HTERT RPE-1 (cell line): ENCODE results near the gene PRDM16.

ENCODE experiments used
- in situ Hi-C: fragments of 300-500 bp; cut with MboI; formaldehyde crosslinking; loops from 4 replicates; pipeline ENCODE4 v1.14.3; 2020; ENCODE audit warnings: low sequenced_read_pairs

PRDM16 gene

DNA sequence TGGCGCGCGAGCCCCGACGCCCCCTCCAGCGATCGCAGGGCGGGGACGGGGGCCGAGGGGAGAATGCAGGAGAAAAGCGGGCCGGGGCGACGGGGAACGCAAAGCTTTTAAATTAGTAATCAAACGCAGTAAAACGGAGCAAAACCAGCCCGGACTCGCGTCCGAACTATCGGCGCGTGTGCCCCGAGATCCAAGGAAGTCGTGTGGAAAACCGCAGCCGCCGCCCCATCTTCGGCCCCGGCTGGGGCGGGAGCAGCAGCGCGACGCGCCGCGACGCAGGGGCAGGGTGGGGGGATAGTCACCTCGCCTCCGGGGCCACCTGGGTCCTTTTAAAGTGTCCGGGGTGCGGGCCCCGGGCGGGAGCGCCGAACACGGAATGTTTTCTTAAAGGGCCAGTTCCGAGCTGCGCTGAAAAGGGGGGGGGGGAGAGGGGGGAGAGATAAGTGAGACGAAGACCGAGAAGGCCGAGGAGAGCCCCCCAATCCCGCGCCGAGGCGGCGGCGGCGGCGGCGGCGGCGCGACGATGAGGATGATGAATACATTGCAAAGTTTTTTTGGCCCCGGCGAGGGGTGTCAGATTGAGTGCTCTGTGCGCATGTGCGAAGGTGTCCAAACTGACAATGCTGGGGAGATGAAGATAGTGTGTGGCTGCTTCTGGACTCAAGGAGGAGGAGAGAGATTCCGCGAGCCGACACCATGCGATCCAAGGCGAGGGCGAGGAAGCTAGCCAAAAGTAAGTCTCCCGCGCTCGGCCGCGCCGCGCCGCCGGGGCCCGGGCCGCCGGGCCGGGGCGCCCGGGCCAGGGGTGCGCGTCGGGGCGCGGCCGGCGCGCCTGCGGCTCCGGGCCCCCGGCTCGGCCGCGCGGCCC lies at the start of gene PRDM16:
Gene PRDM16 (plus strand): TSS at position 640 of the 868 bp plus-strand sequence. CDS start 57 bp downstream, at position 697.
- in situ Hi-C loops, result no loop called here

DNA sequence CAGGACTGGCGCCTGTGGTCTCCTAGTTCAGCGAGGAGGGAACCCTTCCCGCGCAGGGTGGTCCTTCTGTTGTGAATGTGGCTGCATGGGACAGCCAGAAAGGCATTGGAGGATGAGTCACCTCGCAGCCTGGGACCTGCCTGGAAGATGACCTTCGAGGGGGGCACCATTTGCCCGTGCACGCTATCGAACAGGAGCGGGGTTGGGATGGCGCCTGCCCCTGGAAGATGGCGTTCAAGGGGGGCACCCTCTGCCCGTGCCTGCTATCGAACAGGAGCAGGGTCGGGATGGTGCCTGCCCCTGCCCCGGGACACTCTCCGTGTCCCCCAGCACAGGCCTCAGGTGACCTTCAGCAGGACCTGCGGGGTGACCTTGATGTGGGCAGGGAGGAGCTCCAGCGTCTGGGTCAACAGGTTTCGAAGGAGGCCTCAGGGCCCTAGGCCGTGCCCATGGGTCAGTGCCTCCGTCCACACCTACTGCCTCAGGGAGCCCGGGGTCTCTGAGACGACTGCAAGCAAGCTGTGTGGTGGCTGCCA lies 49.4 kb upstream of the PRDM16 start:
- in situ Hi-C loops, result no loop called here

DNA sequence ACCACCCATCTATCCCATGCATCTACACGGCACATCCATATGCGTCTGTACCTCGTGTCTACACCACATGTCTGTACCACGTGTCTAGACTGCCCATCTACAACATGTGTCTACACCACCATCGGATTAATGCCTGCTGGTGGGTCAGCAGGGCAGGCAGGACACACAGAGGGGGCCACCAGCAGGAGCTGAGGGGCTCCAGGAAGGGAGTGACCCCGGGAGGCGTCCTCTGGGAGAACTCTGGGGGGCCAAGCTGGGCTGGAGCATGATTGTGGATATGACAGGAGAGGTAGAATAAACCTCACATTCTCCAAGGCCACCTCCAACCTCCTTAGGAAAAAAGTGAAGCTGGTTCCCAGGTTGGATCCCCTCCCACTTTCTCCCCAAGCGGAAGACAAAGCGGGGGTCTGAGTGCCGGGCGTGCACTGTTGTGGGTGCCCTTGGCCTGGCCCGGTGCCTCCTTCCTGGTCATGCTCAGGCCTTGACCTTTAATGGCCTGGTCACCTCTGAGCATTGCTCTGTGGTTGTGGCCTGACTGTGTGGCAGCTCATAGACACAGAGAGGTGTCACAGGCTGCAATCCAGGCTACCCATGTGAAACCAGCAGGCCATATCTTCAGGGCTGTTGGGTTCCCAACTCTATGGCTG lies 48.6 kb upstream of the PRDM16 start:
- in situ Hi-C loops, result no loop called here

DNA sequence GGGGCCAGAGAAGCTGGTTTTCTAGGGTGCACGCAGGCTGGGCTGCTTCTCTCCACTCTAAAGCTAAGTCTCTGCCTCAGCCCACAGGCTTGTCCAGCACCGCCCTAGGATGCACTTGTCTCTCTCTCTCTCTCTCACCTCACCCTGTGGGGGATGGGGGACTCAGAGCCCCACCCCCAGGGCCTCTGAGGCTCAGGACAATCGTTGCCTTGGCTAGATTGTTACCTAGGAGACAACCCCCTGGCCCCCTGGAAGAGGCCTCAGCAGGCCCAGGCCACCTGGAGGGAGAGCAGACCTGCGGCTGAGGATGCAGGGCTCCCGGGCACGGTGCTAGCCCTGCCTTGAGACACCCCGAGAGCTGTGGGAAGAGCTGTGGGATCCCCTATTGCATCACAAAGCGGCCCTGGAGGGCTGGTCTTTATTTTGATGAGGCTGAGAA lies 47.8 kb upstream of the PRDM16 start, which contains the start of gene ACTRT2:
Gene ACTRT2 (plus strand): TSS at position 235 of the 439 bp plus-strand sequence. CDS start 220 bp downstream, outside the sequence.
- in situ Hi-C loops, result no loop called here

DNA sequence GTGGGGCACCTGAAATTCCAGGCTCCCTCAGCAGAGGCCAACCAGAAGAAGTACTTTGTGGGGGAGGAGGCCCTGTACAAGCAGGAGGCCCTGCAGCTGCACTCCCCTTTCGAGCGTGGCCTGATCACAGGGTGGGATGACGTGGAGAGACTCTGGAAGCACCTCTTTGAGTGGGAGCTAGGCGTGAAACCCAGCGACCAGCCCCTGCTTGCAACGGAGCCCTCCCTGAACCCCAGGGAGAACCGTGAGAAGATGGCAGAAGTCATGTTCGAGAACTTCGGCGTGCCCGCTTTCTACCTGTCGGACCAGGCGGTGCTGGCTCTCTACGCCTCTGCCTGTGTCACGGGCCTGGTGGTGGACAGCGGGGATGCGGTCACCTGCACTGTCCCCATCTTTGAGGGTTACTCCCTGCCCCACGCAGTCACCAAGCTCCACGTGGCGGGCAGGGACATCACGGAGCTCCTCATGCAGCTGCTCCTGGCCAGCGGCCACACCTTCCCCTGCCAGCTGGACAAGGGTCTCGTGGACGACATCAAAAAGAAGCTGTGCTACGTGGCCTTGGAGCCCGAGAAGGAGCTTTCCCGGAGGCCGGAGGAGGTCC lies 47.1 kb upstream of the PRDM16 start:
- in situ Hi-C loops, result no loop called here

DNA sequence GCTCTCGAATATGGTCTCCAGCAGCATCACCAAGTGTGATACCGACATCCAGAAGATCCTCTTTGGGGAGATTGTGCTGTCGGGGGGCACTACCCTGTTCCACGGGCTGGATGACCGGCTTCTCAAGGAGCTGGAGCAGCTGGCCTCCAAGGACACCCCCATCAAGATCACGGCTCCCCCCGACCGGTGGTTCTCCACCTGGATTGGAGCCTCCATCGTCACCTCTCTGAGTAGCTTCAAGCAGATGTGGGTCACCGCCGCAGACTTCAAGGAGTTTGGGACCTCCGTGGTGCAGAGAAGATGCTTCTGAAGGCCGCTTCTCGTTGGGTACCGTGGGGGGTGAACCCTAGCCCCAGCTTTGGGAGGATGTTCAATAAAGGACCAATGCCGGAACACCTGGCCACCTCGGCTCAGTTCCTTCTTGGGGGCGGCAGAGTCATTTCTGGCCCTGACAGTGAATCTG lies 46.5 kb upstream of the PRDM16 start:
- in situ Hi-C loops, result no loop called here

DNA sequence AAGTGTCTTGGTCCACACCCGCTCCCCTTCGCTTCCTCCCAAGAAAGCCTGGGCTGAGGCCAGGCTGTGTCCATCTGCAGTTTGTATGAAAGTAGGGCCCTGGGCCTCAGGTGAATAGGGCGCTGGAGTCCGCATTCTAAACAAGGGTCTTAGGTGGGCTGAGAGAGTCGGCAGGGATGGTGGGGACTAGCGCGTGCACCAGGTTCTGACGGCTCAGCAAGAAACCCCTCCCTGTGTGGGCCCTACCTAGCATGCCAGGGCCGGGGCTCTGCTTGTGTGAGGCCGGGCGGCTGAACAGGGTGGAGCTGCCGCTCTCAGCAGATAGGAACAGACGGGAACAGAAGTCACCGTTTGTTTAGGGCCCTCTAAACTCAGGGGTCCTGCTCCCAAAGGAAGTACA lies 46.0 kb upstream of the PRDM16 start:
- in situ Hi-C loops, result no loop called here

DNA sequence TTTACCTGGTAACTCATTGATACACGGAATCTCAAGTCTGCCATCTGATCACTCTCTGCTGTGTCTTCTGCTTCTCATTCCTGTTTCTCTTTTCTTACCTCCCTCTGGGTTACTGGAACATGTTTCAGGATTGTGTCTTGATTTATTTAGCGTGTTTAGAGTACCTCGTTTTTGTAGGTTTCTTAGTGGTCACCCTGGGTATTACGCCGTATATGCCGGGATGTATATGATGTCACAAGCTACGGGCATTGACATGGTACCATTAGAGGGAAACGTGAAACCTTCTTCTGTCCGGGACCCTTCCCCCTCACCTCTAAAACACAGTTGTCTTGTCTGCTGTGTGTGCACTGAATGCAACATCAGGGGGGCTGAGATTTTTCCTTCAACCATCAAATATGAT lies 45.0 kb upstream of the PRDM16 start:
- in situ Hi-C loops, result no loop called here

DNA sequence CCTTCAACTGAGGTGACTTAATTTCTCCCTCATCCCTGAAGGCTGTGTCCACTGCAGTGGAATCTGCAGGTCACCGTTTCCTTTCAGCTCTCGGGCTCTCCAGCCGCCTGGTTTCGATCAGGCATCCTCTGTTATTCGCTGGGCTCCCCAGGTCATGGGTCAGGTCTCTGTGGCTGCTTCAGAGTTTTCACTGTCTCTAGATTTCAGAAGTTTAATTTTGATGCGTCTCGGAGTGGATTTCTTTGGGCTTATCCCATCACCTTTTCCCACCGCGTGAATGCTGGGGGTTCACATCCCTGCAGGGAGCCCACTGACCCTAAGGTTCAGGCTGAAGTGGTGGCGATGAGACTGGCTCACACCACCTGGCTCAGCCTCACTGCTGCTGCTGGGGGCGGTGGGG lies 44.4 kb upstream of the PRDM16 start:
- in situ Hi-C loops, result no loop called here

DNA sequence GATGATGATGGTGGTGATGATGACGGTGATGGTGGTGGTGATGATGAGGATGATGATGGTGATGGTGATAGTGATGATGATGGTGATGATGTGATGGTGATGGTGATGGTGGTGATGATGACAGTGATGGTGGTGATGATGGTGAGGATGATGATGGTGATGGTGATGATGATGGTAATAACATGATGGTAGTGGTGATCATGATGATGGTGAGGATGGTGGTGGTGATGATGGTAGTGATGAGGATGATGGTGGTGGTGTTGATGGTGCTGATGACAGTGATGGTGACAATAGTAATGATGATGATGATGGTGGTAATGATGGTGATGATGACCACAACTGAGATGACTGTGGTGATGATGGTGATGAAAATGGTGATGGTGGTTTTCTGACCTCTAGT lies 42.9 kb upstream of the PRDM16 start:
- in situ Hi-C loops, result no loop called here

DNA sequence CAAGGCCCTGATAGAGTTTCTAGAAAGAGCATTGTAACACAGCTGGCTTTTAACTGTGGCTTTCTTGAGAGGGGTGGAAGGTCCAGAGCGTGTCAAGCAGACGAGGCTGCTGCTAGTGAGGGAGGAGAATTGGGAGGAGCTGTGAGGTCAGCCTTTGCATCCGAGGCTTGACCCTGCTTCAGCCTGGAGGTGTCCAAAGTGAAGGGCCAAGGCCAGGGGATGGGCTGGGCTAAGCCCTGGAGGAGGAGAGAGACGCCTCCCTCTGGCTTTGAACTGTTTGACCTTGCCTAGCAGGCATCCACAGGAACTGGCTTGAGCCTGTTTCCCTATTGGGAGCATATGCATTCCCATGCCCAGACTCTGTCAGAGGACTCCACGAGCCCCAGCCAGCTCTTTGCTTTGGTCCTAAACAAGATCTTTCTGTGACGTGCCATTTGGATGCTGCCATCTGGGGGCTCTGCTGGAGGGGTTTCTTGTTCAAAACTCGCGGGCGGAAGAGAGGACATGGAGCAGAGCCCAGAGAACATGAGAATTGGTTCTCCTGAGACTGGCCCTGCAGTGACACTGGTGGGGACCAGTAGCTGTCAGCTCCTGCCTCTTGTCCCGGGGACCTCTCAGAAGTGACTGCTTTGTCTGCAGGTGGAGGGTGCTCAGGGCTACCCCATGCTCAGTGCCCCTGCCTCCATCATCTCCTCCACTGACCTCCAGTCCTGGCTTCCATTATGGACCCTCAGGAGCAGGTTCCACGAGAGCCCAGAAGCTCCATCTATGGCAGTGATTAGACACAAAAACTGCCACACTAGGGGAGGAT lies 42.2 kb upstream of the PRDM16 start:
- in situ Hi-C loops, result no loop called here

DNA sequence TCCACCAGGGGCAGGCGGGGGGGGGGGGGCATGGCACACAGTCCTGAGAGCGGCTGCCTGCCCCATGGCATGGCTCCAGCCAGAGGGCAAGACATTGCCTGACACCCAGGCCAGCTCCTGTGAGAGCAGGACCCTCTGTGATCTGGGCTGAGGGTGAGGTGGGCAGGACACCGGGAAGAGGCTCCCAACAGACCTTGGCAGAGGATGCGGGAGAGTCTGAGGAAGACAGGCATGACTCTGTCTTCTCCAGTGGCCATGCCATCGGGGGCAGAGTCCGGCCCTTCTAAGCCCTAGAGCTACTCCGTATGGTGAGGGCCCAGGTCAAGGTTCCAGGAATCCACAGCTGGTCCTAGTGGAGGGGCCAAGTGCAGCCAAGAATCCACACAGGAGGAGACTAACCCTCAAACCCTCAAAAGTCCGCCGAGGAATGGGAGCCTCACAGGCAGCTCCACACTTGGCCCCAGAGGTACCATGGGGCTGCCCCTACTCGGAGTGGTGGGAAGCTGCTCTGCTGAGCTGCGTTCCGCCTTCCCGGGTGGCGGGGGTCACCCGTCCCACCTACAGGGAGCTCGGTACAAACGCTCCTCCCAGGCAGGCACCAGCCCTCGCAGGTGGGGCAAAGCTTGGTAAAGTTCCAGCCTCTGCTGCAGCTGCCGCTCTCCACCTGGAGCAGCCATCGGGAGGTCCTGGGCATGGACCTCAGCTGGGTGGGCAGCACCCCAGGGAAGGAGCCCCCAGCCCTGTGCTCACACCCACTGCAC lies 41.2 kb upstream of the PRDM16 start:
- in situ Hi-C loops, result no loop called here

DNA sequence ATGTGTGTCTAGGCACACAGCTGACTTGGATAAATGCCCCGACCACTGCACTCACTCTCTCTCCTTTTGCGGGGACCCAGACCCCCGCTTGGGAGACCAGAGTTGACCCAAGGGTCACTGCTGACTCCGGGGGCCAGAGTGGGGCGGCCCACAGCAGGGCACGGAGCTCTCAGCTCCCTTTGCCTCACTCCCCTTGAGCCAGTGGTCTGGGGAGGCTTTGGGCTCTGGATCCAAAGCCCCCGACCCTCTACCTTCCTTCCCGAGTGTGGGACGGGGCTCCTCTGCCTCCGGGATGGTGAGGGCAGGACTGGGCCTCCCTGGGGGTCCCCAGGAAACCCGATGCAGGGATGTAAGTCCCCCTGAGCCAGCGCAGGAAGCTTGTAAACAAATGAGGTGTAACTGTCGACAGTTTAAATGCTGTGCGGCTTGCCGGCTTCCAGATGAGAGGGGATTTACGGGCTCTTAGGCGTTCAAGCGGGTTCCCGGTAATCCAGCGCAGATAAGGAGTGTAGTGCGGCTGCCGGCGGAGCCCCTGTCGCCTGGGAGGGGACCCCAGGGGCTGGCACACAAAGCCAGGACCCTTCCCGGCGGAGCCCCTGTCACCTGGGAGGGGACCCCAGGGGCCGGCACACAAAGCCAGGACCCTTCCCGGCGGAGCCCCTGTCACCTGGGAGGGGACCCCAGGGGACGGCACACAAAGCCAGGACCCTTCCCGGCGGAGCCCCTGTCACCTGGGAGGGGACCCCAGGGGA lies 40.3 kb upstream of the PRDM16 start:
- in situ Hi-C loops, result no loop called here

DNA sequence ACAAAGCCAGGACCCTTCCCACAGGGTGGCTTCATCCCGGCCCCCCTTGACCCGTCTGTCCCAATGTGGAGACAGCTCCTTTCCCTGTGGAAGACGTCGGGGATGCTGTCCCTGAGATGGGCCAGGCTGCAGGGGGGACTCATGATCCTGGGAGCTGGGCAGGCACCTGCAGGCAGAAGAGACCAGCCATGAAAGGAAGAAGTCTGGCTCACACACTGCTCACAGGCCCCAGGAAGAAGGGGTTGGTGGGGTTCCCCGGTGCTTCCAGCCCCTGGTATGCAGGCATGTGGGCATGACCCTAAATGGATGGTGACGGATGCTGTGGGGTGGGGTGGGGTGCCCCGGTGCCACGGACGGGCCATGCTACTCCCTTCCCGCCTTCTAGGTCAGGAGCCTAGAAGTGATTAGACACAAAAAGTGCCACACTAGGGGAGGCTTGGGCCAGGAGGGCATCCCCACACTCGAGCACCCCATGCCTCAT lies 39.5 kb upstream of the PRDM16 start:
- in situ Hi-C loops, result no loop called here

DNA sequence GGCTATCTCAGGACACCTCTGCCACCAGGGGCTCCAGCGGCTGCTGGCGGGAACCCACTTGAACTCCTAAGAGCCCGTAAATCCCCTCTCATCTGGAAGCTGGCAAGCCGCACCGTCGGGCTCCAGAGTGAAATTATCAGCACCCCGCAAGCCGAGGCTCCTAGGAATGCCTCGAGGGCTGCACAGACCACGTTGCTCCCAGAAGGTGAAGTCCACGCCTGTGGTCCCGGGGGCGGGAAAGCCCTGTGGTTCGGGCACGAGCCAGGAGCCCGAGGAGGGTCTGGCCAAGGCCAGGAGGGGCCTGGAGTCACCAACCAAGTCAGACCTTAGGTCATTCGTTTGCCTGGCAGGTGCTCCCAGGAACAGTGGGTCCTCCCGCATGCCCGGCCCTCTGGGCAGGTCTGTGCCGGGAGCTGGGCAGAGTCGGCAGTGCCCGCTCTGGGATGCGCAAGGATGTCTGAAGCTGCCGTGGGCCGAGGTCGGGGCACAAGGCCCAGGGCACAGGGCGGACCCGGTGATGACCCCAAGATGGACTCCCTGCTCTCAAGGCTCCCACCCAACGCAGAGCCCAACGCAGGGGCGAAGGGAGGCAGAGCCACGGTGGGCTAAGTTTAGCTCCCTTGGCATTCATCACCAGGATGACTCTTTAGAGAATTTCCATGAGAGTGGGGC lies 38.9 kb upstream of the PRDM16 start:
- in situ Hi-C loops, result no loop called here

DNA sequence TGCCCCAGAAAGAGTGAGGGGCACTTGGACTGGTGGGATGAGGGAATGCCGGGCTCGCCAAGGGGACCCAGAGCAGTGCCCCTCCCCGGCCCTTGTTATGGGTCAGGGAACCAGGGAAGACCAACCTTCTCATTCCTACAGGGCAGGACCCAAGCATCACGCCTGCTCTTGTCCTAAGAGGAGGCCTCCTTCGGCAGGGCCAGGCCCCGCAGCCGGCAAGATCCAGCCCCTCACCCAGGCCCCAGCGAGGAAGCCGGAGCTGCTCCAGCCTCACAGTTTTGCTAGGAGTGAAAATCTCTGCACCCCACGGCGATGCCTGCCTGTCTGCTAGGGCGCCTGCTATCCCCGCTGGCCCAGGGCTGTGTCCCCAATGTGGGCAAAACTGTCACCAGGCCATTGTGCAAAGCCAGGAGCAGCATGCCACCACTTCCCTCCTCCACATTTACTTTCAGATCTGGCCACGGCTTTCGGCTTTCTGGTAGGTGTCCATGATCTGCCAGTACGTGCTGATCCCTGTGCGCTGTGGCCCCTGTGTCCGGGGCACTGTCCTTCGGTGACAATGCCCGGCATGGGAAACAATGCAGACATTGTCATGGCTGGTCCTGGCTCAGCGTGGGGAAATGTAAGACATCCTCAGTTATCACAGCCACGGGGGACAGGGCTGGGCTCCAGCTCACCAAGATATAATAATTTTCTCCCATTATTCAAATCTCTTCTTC lies 38.2 kb upstream of the PRDM16 start:
- in situ Hi-C loops, result no loop called here

DNA sequence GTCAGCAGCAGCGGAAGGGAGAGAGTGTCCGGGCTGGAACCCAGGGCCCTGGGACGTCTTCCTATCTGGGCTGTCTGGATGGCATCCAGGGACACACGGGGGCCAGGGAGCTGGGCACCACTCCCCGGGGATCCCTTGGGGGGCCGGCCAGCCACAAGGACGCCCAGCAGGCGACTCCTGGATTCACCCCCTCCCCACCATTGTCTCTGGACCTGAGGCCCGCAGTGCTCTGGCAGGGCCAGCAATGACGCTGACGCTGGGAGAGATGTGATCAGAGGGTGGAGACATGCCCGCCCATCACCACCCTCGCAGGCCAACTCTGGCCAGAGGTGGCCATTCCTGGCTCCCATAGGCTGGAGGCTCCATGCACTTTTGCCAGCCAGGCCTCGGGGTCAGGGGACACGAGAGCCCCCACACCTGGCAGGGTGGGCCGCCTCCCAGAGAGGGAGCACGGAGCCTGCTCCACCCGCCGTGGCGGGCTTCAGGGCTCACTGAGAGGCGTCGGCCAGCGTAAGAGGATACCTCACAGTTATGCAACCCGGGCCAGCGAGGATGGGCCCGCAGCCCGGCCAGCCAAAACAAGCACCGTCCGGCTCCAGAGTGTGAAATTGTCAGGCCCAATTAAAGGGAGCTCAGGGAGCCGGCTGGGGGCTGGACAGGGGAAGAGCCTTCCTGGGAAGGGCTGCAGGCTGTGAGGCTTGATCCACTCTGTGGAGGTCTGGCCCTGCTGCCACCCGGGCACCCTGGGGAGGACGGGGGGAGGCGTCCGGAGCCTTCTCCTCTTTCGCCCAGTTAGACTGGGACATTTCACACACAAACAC lies 37.4 kb upstream of the PRDM16 start:
- in situ Hi-C loops, result no loop called here
